Fibroblast of pulmonary artery (primary cell): ENCODE results near the gene RAD9B.
"Not testable (repeated sequence)": the region's sequence is repeated elsewhere in the genome, so short reads cannot be mapped to it uniquely, and the experiment has no call there.

Experiments used
- DNase-seq: peaks from one replicate; pipeline ENCODE4 v3.0.0-alpha.2; 2010; ENCODE audit warnings: low read depth
- H3K4me3 ChIP-seq: replicated peaks from 2 replicates; pipeline ENCODE4 v1.5.1; 2011; ENCODE audit warnings: low read depth, mild to moderate bottlenecking, control low read depth, low read length, moderate library complexity
- CTCF ChIP-seq: IDR thresholded peaks from 2 replicates; pipeline ENCODE4 v1.5.1; 2011; ENCODE audit warnings: mild to moderate bottlenecking, control low read depth, low read length, inconsistent platforms; ENCODE audit errors: missing control alignments

Gene RAD9B

DNA sequence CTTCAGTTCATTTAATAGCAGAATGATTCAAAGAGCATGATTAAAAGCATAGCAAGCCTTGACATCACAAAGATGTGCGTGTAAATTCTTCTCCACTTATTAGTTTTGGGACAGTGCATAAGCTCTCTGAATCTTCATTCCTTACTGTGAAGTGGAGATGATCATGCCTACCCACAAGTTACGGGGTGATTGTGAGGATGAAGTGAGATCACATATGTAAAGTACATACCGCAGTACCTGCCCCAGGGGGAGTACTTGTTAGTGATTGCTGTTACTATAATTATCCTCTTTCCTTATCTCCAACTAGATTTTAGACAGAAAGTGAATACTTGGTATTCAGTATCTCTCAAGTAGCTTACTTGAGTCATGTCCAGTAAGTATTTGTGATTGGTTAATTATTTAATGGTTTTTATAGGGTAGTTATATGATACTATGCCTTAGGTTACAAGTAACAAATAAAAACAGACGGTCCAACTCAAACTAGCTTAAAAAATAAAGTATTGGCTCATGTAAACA lies 6.0 kb downstream of the RAD9B start:
- no peak overlapping the region for H3K4me3 ChIP-seq
- TF ChIP-seq CTCF: no peak
- no peak for DNase-seq

DNA sequence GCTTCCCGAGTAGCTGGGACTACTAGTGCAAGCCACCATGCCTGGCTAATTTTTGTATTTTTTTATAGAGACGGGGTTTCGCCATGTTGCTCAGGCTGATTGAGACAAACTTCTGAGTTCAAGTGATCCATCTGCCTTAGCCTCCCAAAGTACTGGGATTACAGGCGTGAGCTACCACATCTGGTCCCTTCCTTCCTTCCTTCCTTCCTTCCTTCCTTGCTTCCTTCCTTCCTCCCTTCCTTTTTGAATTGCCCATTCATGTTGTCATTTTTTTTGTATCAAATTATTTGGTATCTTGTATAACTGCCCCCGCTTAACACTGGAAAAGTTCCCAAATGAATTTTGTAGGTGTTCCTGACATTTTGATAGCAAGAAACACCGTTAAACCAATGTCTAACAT lies 11.7 kb downstream of the RAD9B start:
- TF ChIP-seq CTCF: no peak
- H3K4me3 ChIP-seq: no peak overlapping the region
- no peak for DNase-seq

GRCh38 chr12:110514363-110514762 lies 12.2 kb downstream of the RAD9B start:
- H3K4me3 ChIP-seq: no peak overlapping the region
- DNase-seq: no peak
- no peak for TF ChIP-seq CTCF

DNA sequence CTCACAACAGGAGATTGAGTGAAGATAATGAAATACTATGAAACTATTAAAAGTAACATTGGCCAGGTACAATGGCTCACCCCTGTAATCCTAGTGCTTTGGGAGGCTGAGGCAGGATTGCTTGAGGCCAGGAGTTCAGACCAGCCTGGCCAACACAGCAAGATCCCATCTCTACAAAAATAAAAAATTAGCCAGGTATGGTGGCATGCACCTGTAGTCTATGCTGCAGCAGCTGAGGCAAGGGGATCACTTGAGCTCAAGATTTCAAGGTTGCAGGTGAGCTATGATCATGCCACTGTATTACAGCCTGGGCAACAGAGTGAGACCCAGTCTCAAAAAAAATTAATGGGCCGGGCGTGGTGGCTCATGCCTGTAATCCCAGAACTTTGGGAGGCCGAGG lies 14.9 kb downstream of the RAD9B start:
- H3K4me3 ChIP-seq: no peak overlapping the region
- TF ChIP-seq CTCF: no peak

GRCh38 chr12:110518014-110518413 lies 15.9 kb downstream of the RAD9B start:
- not testable (repeated sequence) for H3K4me3 ChIP-seq, DNase-seq

More for the DNA sequence above, 14.9 kb downstream of the RAD9B start:
- DNase-seq: no peak

- DNase-seq: not testable (repeated sequence)
Observed at GRCh38 chr12:110520876-110521712, 19.0 kb downstream of the RAD9B start.

GRCh38 chr12:110528277-110528839 lies 26.2 kb downstream of the RAD9B start:
- no peak for DNase-seq
- TF ChIP-seq CTCF: no peak
- no peak overlapping the region for H3K4me3 ChIP-seq

More at GRCh38 chr12:110520876-110521712, 19.0 kb downstream of the RAD9B start:
- not testable (repeated sequence) for H3K4me3 ChIP-seq

GRCh38 chr12:110530511-110530910 lies 28.4 kb downstream of the RAD9B start:
- no peak overlapping the region for H3K4me3 ChIP-seq
- DNase-seq: no peak
- no peak for TF ChIP-seq CTCF
